ENCODE data around the gene BOC. TPM values are rescaled to one million over a fixed set of nuclear protein-coding genes. Genes with fewer than 3 reads are reported as not detected.

BOC gene
- total RNA-seq, 1 experiment from 2014 or later, result 15.3 TPM

Other genes with a start within 250 kb of the BOC start
- gene CD200R1, start 236.5 kb upstream of the BOC start, total RNA-seq (2014; rRNA removed; shearing (Covaris generic)), result not detected in 2 replicates
- 59.5 and 63.1 TPM in 2 replicates for gene GTPBP8, start 220.6 kb upstream of the BOC start, total RNA-seq (2014; rRNA removed; shearing (Covaris generic))
- gene CFAP44, start 229.9 kb downstream of the BOC start, total RNA-seq (2014; rRNA removed; shearing (Covaris generic)), result 2.4 and 2.7 TPM in 2 replicates

All from HT1080 (cell line).